M059J (cell line): Measurements from ENCODE around the gene ELOVL3. TPM values are rescaled to one million over a fixed set of nuclear protein-coding genes. Genes with fewer than 3 reads are reported as not detected.
A peak's percentile ranks its signal among the peaks of the same experiment; 100 is the strongest.

Experiments used
- DNase-seq: peaks from one replicate; pipeline ENCODE4 v3.0.0-alpha.2; 2012; ENCODE audit warnings: low read depth
- total RNA-seq: library from RNA; depleted of rRNA; stranded (reverse); fragments of >200 nt; shearing (Covaris generic); gene quantifications from 2 replicates; pipeline ENCODE4 v1.2.3, GENCODE V29; 2014; rRNA removed

ELOVL3 gene
- total RNA-seq, 1 experiment from 2014 or later: 0.17 TPM

GRCh38 chr10:102254426-102254825 is 28.3 kb downstream of the ELOVL3 start:
- DNase-seq: no peak

GRCh38 chr10:102255404-102255803 is 29.3 kb downstream of the ELOVL3 start:
- no peak for DNase-seq

- DNase-seq: no peak
Observed at GRCh38 chr10:102261196-102261595, 35.1 kb downstream of the ELOVL3 start.

DNA sequence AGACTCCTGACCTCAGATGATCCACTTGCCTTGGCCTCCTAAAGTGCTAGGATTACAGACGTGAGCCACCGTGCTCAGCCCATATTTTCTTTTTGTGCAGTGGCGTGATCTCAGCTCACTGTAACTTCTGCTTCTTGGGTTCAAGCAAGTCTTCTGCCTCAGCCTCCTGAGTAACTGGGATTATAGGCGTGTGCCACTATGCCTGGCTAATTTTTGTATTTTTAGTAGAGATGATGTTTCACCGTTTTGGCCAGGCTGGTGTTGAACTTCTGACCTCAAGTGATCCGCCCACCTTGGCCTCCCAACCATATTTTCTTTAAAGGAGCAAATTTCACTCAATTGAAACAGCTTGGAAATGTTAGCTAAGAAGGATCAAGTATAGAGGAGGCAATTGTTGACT is 35.7 kb downstream of the ELOVL3 start:
- no peak for DNase-seq

GRCh38 chr10:102262744-102263370 is 36.8 kb downstream of the ELOVL3 start:
- peak; percentile 46 for DNase-seq

DNA sequence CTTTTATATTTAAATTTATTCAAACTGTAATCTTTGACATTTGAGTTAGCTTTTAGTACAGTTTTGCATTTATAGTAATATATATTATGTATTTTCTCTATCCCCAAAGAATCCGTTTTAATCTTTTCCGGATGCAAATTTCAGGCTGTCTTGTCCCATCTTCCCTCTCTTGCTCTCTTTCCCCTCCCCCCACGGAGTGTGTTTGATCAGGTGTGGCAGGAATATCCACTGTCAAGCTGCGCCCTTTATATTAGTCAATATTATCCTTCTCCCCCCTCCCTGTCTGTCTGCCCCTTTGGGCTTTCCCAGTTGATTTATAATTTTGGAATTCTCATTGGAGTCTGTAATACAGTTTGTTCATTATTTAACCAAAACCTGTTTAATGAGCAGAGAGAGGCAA is 38.3 kb downstream of the ELOVL3 start:
- no peak for DNase-seq

GRCh38 chr10:102266670-102267069 is 40.6 kb downstream of the ELOVL3 start:
- no peak for DNase-seq

GRCh38 chr10:102267748-102268147 is 41.6 kb downstream of the ELOVL3 start:
- DNase-seq: peak; percentile 69

DNA sequence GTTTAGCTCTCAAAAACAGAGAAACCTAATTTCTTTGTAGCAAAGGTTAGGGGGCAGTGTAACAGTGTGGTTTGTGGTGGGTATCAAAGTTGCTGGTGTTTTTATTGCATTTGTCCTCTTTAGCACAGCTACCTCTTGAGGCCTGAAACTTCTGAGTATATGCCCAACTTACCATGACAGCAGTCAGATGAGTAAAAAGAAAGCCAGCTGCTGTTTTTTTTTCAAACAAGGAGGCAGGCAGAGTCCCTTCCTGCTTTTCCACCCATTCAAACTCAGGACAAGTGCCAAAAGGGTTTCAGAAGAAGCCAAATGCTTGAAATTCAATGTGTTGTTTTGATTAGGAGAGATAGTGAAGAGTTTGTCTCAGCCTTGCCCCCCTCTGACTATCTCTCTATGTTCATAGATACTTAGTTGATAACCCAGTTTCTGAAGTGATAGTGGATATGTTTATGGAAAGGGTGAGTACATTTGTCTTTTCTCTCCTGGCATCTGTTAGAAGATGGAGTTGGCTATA is 42.3 kb downstream of the ELOVL3 start:
- no peak for DNase-seq

DNA sequence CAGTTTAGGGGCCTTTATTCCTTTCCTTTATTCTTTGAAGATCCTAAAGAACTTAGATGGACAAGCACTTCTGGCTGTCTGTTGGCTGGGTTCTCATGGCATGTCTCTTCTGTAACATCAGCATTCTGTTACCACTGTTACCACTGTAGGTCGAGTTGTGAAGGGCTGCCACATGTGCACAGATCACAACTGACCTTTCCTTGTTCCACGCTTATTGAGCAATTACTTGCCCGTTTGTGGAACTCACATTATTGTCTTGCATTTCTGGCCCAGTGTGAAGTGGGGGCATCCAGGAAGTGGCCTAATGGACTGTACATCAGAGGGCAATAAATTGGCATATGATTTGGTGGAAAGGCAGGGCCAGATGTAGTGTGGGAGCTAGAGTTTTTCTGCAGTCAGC is 42.9 kb downstream of the ELOVL3 start:
- DNase-seq: no peak

GRCh38 chr10:102274062-102274461 is 48.0 kb downstream of the ELOVL3 start:
- DNase-seq: peak; percentile 37

DNA sequence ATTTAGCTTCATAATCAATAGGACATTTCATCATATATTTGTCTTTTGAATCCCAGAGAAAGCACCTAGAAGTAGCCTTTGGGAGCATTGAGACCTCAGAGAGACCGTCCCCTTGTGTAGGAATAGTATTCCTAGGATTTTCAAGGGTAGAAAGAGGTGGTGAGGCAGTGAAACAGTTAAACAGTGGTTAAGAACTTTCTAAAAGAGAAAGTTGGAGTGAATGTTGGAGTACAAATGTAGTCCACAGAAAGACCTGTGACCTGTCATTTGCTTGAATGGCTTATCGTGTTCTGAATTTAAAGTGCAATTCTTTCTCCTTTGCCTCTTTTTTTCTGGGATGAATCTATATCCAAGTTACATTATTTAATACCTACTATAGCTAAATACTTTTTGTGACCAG is 49.2 kb downstream of the ELOVL3 start:
- no peak for DNase-seq

DNA sequence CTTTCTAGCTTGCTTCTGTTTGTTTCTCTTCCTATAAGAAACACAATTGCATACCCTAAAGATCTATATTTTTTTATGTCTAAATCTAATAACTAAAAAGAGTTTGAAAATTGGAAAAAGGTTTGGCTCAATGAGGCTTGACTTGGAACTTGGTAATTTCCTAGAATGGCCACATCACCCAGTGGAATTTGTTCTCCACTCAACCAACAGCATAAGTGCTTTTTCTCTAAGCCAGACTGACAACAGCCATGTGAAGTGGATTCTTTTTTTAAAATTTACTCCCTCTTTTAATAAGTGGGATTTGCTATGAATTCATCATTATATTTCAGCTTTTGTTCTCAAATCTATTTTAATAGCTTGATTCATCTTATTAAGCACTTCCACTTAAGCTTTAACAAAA is 53.0 kb downstream of the ELOVL3 start:
- DNase-seq: no peak

Other genes with a start within 250 kb of the ELOVL3 start
- 6.9 and 13.0 TPM in 2 replicates for gene ARMH3, start 170.1 kb upstream of the ELOVL3 start, total RNA-seq
- gene HPS6, start 160.9 kb upstream of the ELOVL3 start, total RNA-seq: 10.6 and 19.8 TPM in 2 replicates
- 19.2 and 25.0 TPM in 2 replicates for gene LDB1, start 105.9 kb upstream of the ELOVL3 start, total RNA-seq
- gene PPRC1, start 93.3 kb upstream of the ELOVL3 start, total RNA-seq: 14.7 and 15.1 TPM in 2 replicates
- 50.7 and 63.0 TPM in 2 replicates for gene NOLC1, start 73.9 kb upstream of the ELOVL3 start, total RNA-seq
- not detected in 2 replicates for gene PITX3, start 15.2 kb downstream of the ELOVL3 start, total RNA-seq
- 34.4 and 54.7 TPM in 2 replicates for gene GBF1, start 19.2 kb downstream of the ELOVL3 start, total RNA-seq
- 9.1 and 20.7 TPM in 2 replicates for gene NFKB2, start 169.4 kb downstream of the ELOVL3 start, total RNA-seq
- gene PSD, start 192.5 kb downstream of the ELOVL3 start, total RNA-seq: not detected in 2 replicates
- gene FBXL15, start 194.5 kb downstream of the ELOVL3 start, total RNA-seq: 8.2 and 18.8 TPM in 2 replicates
- 33.1 and 50.9 TPM in 2 replicates for gene CUEDC2, start 206.3 kb downstream of the ELOVL3 start, total RNA-seq
- not detected in 2 replicates for gene C10orf95, start 225.2 kb downstream of the ELOVL3 start, total RNA-seq